Effector CD8-positive, alpha-beta T cell (primary cell): Measurements from ENCODE around the gene ESAM.

Experiments used
- DNase-seq: peaks from one replicate; lab custom pipeline; 2025; lab: John Stamatoyannopoulos, UW

The ESAM gene

DNA sequence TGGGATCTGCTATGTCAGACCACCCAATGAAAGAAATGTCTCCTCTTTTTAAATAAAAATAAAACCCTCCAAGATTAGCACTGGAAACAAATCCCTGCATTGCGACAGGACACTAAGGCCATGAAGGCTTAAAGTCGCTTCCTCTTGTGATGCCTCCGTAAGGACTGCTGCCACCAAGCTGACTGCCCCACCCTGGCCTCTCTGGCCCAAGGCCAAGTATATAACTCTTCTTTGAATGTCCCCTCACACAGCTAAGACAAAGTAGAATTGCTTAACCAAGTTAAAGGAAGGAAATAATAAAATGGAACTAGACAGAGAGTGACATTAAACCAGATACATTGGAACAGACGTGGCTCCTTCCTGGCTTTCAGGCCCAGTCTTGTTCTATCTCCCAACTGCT lies 29.9 kb downstream of the ESAM start:
- no peak for DNase-seq

DNA sequence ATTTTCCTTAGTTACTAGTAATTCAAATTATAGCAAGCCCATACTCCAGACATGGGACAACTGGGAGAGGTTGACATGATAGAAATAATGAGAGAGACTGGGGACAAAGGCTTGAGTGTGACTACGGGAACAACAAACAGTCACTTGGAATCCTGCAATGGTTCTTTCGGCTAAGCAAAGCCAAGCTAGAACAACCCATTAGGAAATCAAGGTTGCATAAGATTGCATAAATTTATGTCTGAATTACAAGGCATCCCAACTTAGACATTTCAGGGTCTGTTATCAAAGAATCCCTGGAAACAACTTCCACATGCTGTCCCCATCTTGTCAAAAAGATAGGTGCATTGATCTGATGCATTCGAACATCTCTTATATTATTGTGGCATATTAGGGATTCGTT lies 32.5 kb downstream of the ESAM start:
- DNase-seq, result no peak

DNA sequence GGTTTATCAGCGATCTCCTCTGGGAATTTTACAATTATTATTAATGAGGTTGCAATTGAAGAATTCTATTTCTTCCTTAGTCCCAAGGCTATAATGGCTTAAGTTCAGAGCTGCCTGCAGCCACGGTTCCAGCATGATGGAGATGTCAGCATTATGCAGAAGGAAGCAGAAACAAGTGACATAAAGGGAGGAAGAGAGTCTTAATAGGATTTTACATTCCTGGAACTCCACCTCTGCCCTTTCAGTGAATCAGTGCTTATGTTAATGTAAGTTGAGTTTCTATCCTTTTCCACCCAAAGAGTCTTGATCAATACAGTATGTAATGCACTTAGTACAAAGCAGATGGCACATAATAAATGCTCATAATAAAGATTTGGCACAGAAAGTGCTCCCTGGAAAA lies 34.0 kb downstream of the ESAM start:
- DNase-seq, result no peak

DNA sequence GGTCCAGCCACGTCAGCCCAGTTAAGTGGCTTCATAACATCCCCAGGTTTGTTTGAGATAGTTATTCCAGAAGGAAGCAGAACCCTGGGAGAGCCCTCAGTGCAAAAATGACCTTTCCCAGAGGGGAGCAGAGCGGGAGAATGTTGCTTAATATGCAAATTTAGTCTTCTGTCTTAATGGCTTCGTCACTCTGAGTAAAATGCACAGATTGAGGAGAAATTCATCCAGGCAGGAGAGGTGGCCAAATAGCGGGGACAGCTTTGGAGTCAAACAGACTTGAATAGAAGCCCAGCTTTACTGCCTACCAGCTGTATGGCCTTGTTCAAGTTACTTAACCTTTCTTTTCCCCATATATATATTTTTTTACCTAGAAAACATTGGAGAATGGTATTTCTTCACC lies 34.6 kb downstream of the ESAM start:
- DNase-seq, result no peak

DNA sequence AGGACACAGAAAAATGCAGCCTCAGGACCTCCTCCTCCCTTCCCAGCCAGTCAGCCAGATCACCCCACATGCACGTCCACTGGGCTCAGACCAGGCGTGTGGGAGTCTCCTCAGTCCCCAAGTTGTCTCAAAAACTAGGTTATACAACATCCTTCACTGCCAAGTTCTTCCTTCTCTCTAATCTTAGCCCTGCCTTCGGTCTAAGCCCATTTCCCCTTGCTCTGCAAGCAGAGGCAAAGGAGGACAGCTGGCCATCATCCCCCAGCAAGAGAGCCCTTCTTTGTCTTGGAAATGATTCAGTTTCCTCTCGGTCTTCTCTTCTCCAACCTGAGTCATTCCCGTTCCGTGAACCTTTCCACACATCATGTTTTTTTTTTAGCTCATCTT lies 36.4 kb downstream of the ESAM start:
- DNase-seq, result no peak

DNA sequence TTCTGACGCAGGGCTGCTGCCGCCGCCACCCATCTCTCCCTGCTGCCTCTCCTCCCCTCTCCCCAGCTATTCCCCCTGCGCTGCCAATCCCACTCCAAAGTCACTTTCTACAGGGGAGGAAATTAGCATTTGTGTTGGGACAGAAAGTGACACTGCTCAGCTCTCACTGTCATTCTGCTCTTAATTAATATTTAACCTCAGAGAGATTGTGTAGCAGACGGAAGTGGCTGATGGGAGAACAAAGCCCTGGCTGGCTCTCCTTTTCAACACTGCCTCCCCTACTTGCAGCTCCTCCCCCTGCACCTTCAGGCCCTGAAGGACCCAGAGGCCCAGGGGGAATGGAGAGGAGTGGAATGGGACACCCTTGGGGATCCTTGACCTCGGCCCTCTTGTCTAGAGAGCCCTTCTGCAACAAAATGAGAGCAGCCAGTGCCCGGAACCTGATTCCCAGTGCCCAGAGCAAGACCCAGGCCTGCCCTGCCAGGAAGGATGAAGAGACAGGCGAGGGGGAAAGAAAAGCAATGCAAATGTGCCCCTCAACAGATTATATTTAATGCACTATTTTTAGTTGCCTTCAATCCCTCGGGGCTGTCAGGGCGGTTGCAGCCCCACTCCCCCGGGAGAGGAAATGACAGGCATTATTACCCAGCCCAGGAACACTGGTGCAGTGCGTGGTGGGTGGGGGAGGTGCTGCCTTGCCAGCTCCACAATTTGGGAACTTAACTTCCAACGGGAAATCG lies 36.9 kb downstream of the ESAM start:
- DNase-seq, result no peak

DNA sequence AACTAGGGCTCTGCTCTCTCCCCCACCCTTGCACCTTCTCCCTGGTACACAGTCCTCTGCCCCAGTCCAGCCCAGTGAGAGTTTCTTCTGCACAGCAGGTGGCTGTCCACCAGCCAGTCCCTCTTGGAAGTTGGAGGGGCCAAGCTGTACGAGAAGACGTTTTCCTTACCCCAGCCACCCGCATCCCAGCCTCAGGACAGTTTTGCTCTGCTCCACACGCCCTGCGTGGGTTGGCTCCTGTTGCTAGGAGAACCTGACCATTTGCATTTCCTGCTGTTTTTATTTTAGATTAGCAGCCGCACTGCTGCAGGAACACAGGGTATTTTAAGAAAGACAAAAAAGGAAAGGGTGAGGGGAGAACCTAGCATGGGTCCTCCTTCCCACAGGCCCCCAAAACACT lies 39.9 kb downstream of the ESAM start:
- no peak for DNase-seq

DNA sequence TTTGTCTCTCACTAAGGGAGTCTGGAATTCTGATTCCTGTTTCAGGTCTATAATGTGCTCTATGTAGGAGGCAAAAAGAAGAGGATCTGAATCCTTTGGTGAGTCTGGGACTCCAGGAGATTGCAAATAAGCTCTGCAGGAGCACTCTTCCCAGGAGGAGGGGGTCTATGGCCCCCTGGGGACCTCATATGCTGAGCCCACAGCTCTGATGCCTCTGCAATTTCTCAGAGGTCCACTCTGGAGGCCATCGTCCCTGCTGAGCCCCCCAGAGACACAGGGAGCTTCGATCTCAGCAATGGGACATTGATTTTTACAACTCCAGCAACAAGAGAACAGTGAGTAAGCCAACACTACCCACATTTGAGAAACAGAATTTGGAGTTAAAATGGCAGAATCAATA lies 42.6 kb downstream of the ESAM start:
- no peak for DNase-seq

DNA sequence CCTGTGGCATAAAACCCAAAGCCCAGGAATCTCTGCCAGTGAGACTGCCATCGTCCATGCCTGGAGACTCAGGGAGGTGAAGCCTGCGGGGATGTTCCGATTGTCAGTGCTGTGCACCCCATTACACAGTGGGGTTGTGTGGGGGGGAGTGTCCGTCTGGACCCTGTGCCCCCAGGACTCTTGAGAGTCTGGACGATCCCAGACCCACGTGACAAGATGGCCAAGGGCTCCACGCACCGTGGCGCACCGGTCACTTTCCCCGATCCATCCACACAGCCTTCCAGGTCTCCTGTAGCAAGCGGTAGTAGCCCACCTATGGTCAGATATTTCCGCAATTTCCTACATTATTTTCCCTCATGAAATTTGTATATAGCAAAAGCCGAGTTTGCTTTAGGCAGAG lies 43.3 kb downstream of the ESAM start:
- no peak for DNase-seq

DNA sequence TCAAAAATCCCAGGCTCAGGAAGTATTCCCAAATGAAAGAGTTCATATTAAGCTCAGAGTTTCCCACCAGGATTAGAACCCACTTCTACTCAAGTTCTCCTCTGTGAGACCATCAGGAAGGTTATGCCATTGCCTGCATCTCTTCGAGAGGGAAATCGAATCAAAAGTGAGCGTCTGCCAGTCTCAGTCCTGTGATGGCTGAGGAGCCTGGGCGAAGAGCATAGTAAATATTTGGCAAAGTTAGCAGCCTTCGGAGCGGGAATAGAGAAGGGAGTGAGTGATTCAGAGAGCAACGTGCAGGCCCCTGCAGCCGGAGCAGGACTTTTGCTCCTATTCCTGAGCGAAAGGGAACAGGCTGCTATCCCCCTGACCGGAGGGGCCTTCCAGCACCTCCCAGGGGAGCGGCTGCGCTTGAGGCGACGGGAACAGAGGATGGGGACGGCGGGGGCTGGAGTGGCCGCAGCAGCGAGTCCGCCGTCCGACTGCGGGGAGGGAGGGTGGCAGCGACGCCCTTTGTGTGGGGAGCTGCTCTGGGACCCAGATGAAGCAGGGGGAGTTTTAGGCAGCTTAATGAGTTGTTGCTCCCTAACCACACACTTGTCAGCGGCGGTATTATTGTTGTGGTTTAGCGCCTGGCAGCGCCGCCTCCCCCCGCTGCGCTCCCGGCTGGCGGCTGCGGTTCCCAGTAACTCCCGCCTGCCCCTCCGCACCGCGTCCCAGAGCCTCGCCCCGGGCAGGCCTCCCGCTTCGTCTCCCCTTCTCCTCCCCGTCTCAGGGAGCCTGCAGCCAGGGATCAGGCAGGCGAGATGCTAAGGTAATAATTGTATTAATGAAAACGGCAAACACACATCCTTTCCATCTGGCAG lies 44.1 kb downstream of the ESAM start:
- peak; percentile 10 for DNase-seq

DNA sequence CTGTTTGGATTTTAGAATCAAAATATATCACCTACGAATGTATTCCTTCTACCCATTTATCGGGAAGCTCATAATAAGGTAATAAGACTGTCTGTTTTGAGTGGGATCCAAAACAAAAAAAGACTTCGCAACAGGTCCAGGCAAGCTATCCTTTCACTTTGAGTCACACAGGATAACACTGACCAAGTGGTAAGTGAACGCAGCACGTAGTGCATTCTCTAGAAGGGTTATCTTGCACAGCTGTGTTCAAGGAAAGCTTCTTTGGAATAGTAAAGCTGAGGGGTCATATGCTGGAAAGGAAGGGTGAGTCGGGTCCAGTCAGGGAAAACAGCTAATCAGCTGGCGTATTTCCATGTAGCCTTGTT lies 44.7 kb downstream of the ESAM start:
- no peak for DNase-seq

DNA sequence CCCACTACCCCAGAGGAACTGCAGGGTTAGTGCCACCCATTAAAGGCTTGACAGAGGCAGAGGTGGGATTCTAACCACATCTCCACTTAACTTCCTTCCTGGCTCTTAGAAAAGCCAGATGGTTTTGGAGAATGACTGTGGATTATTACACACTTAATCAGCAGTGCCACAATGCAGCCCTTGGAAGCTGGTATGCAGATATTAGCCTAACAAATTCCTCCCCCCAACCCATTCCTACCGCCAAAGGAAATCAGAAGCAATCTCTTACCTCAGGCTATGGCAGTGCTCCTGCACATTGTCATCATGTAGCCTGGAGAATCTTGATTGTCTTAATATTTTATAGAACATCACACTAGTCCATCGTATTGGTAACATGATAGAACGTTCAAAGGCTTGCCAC lies 45.5 kb downstream of the ESAM start:
- DNase-seq, result no peak

DNA sequence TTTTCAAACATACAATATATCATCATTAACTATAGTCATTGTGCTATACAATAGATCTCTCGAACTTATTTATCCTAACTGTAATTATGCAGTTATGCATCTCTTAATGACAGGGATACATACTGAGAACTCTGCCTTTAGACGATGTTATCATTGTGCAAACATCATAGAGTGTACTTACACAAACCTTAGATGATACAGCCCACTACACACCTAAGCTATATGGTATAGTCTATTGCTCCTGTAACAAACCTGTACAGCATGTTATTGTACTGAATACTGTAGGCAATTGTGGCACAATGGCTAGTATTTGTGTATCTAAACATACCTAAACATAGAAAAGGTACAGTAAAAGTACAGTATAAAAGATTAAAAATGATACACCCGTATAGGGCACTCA lies 49.7 kb downstream of the ESAM start:
- no peak for DNase-seq

DNA sequence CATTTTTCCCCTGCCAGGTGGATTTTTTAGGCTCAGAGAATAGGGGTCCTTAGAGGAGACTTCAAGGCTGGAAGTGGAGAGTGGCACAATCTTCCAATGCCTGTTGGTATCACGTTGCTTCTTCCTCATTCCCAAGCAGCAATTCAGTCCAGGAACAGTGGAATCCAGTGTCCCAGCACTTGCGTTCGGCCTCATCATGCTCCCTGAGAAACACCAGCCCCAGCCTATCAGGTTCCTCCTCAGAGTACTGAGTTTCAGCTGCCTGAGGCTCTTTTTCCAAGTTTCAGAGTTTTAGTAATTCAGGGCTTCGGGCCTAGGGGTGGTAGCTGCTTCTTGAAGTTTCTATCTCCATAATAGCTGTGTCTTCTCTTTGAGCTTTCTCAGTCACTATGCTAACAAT lies 54.3 kb downstream of the ESAM start:
- DNase-seq, result no peak
